HTR-8/SVneo (cell line): Measurements from ENCODE around the gene GAGE10.
"Not testable (repeated sequence)": the region's sequence is repeated elsewhere in the genome, so short reads cannot be mapped to it uniquely, and the experiment has no call there.

ENCODE experiments used
- DNase-seq: peaks from one replicate; pipeline ENCODE4 v3.0.0; 2011; ENCODE audit warnings: low spot score, mixed read lengths; ENCODE audit not compliant: insufficient read length
- FAIRE-seq: peaks from 2 replicates; lab custom pipeline; 2011; peaks lifted over from hg19 to GRCh38; lab: Jason Lieb, UNC

Gene GAGE10

GRCh38 chrX:49273181-49273727, 30.2 kb upstream of the GAGE10 start:
- FAIRE-seq: no peak
- no peak for DNase-seq

- FAIRE-seq: no peak
- DNase-seq: no peak
These were observed 27.2 kb upstream of the GAGE10 start for GRCh38 chrX:49276207-49276606.

- no peak for FAIRE-seq
- DNase-seq: no peak
These were observed 26.5 kb upstream of the GAGE10 start for GRCh38 chrX:49276671-49277534.

- DNase-seq (no peak), FAIRE-seq (no peak)
These were observed 26.0 kb upstream of the GAGE10 start for GRCh38 chrX:49277535-49277830.

DNA sequence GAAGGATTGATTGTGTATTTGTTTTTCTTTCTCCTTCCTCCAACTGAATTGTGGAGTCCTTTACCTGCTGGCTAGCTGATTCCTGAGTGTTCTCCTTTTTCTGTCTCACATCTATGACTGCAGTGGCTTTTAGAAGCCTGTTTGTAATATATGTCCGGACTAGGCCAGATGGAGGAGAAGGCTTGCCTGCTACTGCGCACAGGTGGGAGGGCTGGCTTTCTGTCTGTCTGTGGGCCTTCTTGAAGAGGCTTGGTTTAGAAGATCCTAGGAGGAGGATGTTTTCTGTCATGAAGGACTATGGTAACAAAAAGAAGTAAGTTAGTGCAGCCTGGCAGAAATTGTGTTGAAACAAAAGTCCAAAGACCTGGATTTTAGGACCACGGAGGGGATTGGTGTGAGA, 25.4 kb upstream of the GAGE10 start:
- FAIRE-seq: no peak
- DNase-seq: no peak

DNA sequence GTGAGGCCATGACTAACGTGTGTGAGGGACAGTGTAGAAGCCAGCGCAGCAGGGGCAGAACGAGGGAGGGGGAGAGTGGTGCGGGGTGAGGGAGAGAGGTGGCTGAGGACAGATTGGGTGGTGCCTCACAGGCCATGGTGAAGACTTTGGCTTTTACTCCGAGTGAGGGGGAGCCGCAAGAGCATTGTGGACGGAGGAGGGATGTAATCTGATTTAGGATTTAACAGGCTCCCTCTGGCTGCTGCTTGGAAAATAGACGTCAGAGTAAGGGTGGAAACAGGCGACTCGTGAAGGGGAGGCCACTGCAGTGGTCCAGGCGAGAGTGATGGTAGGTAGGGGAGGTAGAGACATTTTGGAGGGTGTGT, 20.8 kb upstream of the GAGE10 start:
- FAIRE-seq: no peak
- peak; percentile 9 for DNase-seq

- FAIRE-seq (no peak), DNase-seq (no peak)
These were observed 19.2 kb upstream of the GAGE10 start for GRCh38 chrX:49284212-49284611.

DNA sequence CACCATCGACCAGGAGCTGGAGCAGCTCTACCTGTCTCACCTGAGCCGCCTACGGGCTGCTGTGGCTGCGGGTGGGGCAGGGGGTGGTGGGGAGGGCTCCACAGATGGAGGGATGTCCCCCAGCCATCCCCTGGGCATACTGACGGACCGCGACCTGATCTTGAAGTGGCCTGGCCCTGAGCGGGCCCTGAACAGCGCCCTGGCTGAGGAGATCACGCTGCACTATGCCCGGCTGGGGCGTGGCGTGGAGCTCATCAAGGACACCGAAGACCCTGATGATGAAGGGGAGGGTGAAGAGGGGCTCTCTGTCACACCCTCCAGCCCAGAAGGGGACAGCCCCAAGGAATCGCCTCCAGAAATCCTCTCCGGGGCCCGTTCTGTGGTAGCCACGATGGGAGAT, 17.3 kb upstream of the GAGE10 start:
- FAIRE-seq: no peak

DNA sequence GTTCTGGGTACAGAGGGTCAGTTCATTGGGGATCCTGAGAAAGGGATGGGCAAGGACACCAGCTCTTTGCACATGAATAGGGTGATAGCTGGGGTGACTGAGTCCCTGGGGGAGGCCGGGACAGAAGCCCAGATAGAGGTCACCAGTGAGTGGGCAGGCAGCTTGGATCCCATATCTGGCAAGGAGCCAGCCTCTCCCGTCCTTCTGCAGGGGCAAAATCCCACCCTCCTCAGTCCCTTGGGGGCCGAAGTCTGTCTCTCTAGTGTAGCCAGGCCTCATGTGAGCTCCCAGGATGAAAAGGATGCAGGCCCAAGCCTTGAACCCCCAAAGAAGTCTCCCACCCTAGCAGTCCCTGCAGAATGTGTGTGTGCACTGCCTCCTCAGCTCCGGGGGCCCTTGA, 16.9 kb upstream of the GAGE10 start:
- DNase-seq (no peak), FAIRE-seq (no peak)

More for the DNA sequence above, 17.3 kb upstream of the GAGE10 start:
- DNase-seq: no peak

GRCh38 chrX:49287665-49288064, 15.8 kb upstream of the GAGE10 start:
- no peak for DNase-seq
- no peak for FAIRE-seq

DNA sequence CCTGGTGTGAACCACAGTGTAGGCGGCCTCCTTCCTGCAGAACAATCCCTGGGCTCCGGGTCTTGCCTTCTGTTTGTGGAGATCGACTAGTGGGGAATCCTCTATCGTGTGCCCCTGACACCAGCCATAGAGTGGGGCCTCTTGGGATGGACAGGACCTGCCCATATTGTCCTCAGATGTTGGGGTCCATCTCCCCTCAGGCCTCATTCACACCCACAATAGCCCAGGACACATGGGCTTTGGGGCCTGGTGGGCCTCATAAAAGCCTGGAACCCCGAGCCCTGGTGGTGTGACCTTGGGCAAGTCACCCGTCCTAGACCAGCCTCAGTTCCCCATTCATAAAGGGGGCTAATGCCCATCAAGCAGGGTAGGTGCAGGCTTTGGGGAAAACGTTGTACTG, 13.2 kb upstream of the GAGE10 start:
- DNase-seq (no peak), FAIRE-seq (no peak)

GRCh38 chrX:49291615-49292337, 11.7 kb upstream of the GAGE10 start:
- FAIRE-seq (no peak), DNase-seq (peak; percentile 14)

- no peak for FAIRE-seq
- no peak for DNase-seq
These were observed 10.8 kb upstream of the GAGE10 start for GRCh38 chrX:49292400-49293362.

- not testable (repeated sequence) for DNase-seq, FAIRE-seq
These were observed 4.2 kb upstream of the GAGE10 start for GRCh38 chrX:49299293-49299692.

DNA sequence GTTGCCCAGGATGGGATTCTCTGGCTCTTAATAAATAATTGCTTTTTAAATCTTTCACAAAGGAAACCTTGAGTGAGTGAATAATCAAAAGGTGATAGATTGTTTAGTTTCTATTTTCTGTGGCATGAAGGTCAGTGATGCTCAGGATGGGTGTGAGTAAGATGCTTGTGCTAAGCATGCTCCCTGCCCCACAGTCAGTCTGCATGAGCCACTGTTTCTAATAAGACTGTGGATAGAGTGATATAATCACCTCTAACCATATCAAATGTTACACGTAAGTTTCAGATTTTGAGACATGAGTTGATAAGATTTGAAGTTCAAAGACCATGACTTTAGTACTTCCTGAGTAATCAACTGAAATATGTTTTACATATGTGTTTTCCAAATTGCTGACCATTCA, 2.7 kb upstream of the GAGE10 start:
- FAIRE-seq (no peak), DNase-seq (no peak)

DNA sequence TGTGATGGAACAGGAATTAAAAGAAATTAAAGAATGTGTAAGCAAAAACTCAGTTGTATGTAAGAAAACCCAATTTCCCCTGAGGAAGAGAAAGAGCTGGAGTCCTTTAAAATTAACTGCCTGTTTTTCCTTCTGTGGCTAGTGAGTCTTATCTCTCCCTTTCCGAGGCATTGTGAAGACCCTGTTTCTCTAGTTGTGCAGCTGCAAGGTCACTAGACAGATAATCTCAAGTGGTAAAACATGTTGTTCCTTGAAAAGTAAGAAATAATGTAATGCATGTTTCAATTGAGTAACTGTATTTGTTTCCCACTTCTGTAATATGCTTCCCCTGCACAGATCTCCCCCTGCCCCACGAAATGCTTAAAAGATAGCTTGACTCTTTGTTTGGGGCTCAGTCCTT, 4.3 kb downstream of the GAGE10 start:
- FAIRE-seq, DNase-seq: not testable (repeated sequence)

- FAIRE-seq (no peak), DNase-seq (no peak)
These were observed 5.3 kb downstream of the GAGE10 start for GRCh38 chrX:49308604-49309269.

DNA sequence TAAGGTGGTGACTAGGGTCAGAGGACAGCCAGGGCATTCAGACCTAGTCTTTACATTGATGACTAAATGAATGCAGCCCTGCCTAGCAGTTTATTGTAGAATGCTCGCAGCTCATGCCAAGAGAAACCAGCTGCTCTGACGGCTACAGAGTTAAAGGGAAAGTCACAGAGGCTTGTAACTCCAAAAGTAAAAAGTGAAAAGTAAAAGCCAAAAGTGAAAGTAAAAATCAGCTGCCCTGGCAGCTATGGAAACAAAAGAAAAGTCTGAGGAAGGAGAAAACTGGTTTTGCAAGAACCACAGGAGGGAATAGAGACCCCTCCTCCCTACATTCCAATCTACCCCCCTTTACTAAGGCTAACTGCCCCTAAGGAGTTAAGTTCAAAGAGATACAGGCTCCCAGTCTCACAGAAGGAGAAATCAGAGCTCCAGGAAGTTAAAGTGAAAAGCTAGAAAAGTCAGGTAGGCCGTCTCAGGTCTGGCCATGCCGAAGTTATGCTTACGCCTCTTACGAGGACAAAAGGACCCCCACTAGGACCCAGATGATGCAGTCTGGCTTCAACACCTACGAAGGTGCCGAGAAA, 6.0 kb downstream of the GAGE10 start:
- no peak for DNase-seq
- FAIRE-seq: no peak

DNA sequence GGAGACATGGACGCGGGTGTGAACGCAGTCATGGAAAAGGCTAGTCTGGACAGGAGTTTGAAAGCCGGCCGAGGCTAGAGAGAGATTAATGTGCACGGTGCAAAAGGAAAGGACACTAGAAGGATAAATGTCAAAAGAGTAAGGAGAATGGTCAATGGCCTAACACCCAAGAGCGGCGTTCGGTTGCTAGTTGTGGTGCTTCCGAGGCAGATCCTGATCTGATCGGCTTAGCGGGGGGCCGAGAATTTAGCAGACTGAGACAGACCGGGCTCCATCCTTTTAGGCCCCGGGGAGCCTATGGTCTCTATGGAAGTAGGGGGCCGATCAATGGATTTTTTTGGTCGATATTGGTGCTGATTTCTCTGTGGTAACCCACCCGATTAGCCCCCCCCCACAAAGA, 6.9 kb downstream of the GAGE10 start:
- FAIRE-seq (no peak), DNase-seq (no peak)
